ENCODE measurements around the gene MEG3.

MEG3 gene

DNA sequence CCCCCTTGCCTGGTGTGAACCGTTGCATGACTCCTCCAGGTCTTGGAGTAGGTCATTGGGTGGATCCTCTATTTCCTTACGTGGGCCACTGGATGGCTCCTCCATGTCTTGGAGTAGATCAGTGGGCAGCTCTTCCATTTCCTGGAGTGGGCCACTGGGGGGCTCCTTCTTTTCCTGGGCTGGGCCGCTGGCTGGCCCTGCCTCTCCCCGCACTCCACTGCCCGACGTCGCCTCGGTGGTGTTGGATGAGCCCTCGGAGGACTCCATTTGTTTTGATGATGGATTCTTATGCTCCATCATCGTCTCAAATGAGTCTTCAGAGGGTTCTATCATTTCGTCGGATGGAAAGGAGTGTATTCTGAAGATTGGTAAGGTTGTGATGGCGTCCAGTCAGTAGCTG is 58.5 kb downstream of the MEG3 start:
- no peak for DNase-seq

GRCh38 chr14:100885196-100885595 is 59.3 kb downstream of the MEG3 start:
- DNase-seq = no peak

GRCh38 chr14:100885617-100886016 is 59.7 kb downstream of the MEG3 start:
- no peak for DNase-seq

- DNase-seq = no peak
These were observed 61.9 kb downstream of the MEG3 start for GRCh38 chr14:100887728-100888335.

- DNase-seq = peak in 1 of 2 experiments; percentile 21
These were observed 62.9 kb downstream of the MEG3 start for GRCh38 chr14:100888789-100889315.

- DNase-seq = no peak
These were observed 63.7 kb downstream of the MEG3 start for GRCh38 chr14:100889641-100890040.

DNA sequence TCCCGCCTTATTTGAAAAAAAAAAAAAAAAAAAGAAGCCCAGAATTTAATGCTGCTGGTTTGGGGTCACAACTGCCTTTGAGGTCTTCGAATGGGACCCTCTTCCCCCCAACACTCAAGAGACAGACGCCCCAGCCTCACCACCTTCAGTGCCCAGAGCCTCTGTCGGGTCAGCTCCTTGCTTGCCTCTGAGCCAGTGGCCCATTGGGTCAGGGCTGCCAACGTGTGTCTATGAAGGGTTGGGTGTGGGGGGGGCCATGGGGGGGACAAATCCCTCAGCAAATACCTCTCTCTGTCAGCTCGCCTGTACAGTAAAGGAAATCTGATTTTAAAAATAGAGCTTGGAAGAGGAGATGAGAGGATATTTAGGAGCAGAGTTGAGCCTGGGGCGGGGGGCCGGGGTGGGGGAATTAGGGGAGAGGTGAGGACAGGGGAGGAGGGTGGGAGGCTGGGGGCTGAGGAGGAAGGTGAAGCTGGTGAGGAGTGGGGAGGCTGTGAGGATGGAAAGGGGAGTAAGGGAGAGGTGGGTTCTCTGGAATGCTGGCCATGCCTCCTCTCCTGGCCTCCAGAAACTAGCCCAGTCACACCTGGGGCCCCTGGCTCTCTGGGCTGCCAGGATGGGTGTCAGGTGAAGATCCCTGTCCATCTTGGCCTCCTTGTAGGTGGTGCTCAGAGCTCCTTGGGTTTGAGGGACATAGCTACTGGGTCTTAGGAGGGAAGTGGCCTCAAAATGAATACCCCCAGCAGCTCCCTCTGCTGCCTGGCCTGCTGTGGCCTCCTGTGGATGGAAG is 64.3 kb downstream of the MEG3 start:
- DNase-seq = no peak

DNA sequence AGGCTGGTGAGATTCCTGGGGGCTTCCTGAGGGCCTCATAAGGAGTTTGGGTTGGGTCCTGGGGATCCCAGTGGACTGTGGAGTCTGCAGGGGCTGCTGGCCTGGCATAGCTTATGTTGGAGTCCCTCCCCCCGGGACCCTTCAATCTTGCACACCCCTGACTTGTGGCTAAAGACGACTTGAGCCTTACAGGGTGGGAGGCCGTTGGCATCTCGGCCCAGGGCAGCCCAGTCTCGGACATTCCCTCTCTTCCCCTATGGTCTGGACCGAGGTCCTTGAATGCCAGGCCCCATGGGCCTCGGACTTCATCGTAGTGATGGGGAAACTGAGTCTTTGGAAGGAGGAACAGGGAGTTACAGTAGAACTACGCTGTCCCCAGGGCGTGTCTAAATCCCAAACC is 65.1 kb downstream of the MEG3 start:
- no peak for DNase-seq

DNA sequence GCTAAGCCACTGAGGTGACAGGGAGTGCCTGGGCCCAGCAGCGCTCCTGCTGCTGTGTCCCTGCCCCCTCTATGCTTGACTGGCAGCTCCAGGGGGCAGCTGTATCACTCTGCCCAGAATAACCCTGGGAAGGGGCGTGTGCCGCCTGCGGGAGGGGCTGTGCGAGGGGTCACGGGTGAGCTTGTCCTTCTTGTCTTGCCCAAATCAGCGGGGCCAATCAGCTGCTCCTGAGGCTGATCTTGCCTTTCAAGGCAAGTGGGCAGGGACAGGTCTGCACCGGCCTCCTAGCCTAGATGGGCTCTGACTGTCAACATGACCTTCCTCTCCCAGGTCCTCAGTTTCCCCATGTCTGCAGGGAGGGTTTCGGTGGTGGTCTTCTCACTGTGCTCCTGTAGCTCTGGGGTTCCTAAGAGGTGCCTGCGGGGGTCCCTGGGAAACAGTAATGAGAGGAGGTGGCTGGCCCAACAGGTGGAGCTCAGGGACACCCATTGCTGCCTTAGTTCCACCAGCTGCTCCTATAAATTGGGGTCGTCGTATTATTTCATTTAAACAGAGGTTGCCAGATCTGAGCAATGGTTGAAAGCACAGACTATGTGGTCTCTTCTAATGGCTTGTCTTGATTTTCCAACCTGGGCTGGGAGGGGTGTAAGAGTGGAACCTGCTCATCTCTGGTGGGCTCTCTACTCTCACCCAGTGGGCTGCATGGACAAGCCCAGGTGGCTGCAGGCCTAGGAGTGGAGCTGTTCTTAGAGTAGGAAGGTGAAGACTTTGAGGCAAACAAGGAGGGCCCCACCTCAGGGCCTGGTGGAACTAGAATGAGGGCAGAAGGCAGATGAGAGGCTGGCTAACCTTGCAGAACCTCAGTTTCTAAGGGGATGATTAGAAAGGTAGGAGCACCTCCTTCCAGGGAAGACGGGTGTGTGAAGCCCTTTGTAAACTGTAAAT is 65.9 kb downstream of the MEG3 start:
- no peak for DNase-seq

DNA sequence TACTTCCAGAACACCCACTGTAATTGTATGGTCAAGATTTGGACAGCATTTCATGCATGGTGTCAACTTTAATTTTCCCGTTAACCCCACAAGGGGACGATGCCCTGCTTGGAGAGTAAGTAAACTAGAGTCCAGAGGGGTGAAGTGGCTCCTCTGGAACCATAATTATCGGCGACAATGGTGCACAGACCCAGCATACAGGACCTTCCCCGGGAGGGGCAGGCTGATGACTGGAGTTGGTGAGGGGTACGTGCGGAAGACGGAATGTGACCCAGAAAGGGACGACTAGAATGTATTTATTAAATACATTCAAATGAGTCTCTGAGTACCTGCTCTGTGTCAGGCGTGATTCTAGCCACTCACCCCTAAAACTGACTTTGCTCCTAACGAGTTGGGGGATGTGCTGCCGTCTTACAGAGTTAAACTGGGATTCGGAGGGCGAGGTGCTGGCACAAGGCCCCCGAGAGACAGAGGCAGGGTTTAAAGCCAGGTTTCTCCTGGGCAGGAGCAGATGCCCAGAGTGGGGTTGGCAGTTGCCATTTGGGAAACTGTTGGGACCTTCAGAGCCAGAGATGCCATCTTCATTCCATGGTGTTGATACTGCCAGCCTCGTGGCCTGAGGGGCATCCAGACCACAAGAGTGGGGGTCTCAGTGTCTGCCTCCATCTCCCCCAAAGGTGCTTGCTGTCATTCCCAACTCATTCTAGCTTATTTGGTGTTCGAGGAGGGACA is 66.7 kb downstream of the MEG3 start:
- no peak for DNase-seq

GRCh38 chr14:100893228-100893601 is 67.3 kb downstream of the MEG3 start:
- DNase-seq = no peak

GRCh38 chr14:100893760-100894159 is 67.8 kb downstream of the MEG3 start:
- no peak for DNase-seq

GRCh38 chr14:100894416-100894815 is 68.5 kb downstream of the MEG3 start:
- DNase-seq = no peak

DNA sequence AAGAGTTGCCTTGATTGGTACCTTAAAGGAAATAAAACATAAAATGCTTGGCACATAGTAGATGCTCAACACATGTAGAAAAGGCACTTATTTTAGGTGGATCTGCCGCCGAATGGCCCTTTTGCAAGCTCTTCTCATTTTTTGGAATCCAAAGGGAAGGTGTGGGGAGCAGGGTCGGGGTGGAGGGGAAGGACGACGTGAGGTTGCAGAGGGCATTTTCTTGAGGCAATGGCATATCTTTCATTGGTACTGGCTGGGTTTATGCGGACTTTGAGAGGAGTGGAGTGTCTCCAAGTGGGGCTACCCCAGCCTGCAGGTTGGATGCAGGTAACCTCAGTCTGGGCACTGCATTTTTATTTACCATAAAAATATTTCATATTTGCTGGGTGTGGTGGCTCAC is 69.5 kb downstream of the MEG3 start:
- no peak for DNase-seq

DNA sequence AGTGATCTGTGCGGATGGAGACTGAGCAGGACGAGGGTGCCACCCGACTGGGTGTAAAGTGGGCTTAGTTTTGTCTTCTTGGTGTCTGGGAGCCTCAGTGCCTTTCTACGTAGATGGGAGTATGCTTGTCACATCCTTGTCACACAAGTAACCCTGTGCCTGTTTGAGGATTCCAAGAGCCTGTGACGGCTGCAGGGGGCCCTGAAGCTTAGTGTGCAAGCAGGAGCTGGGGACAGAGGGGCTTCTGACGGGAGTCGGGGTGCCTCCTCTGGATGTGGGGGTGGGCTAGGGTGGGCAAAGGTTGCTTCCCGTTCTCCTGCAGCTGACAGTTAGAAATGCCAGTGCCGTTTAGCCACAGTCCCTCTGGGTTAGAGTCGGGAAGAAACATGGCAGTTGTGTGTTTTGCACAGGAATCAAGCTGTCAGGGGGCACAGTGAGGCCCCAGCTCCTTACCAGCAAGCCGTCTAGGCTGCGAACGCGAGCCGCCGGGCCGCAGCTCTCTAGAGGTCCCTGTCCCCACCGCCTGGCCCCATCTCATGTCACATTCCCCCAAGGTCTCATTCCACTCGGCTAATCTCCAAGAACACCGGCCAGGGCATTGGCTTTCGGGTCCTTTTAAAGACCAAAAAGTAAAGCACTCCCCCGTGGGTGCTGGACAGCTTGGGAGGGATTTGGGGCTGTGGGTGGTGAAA is 70.6 kb downstream of the MEG3 start:
- no peak for DNase-seq

- DNase-seq = no peak
These were observed 72.5 kb downstream of the MEG3 start for GRCh38 chr14:100898465-100898864.

GRCh38 chr14:100898935-100899883 is 73.3 kb downstream of the MEG3 start:
- no peak for DNase-seq

DNA sequence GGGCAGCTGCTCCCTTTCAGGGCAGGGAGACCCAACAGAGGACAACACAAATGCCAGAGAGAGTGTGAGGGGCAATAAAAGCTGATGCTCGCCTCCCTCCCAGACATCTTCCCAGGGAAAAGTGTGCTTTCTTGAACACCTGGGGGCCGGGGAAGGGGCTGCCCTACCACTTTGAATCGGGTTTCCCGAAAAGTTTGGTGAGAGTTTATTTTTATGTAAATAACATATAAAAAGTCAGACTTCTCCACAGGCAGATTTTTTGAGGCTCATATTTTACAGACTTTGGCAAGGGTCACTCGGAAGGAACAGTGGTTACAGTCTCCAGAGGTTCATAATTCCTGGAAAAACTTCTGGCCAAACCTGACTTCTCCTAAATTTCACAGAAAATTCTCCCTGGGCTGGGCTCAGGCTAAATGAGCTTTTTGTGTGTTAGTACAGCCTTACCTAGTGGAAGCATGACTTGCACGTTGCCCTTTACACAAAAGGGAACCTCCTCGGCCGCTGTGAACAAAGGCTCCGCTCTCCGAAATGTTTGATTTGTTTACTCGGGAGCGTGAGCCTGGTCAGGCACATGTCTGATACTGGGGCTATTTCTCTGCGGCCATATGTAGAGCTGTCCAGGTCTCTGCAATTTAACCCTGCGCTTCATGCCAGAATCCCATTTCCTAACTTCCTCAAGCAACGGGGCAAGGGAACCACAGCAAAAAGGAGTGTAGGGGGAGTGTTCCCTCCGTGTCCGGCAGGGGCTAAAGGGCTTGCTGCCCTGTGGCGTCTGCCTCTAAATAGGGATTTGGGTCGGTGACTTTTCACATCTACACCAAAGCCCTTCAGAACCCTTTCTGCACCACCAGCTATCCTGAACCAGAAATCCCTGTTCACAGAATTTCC is 74.2 kb downstream of the MEG3 start:
- DNase-seq = no peak

- DNase-seq = peak; percentile 49 to 54
These were observed 75.0 kb downstream of the MEG3 start for GRCh38 chr14:100900837-100901390.
